GM12872 (cell line): ENCODE data around the gene WNT5B.

ENCODE experiments used
- CTCF ChIP-seq: IDR thresholded peaks from 3 replicates; pipeline ENCODE4 v1.5.1; 2011; ENCODE audit warnings: low read depth, mild to moderate bottlenecking, low read length, moderate library complexity; ENCODE audit not compliant: insufficient read depth

Gene WNT5B

GRCh38 chr12:1633459-1633858 lies 4.4 kb downstream of the WNT5B start:
- no peak for TF ChIP-seq CTCF

- no peak for TF ChIP-seq CTCF
Observed at GRCh38 chr12:1634149-1634548, 5.1 kb downstream of the WNT5B start.

GRCh38 chr12:1634590-1635191 lies 5.7 kb downstream of the WNT5B start:
- TF ChIP-seq CTCF = peak; percentile 81

GRCh38 chr12:1635301-1636095 lies 6.5 kb downstream of the WNT5B start:
- no peak for TF ChIP-seq CTCF

GRCh38 chr12:1638203-1638602 lies 9.2 kb downstream of the WNT5B start:
- no peak for TF ChIP-seq CTCF

- no peak for TF ChIP-seq CTCF
Observed at GRCh38 chr12:1639538-1639937, 10.5 kb downstream of the WNT5B start.

- TF ChIP-seq CTCF = no peak
Observed at GRCh38 chr12:1640328-1641234, 11.6 kb downstream of the WNT5B start.
